WTC11 (cell line): ENCODE data around the gene DYSF.

Experiments used
- CBFB ChIP-seq: sonication (generic); formaldehyde crosslinking; IDR thresholded peaks from 2 replicates; pipeline ENCODE4 v1.8.1; 2022; ENCODE audit warnings: mild to moderate bottlenecking, low read depth, missing genetic modification reagents
- ELF4 ChIP-seq: sonication (generic); formaldehyde crosslinking; IDR thresholded peaks from 2 replicates; pipeline ENCODE4 v1.8.1; 2022; ENCODE audit warnings: low read depth, mild to moderate bottlenecking, moderate library complexity, missing genetic modification reagents
- ESRRA ChIP-seq: sonication (generic); formaldehyde crosslinking; IDR thresholded peaks from 2 replicates; pipeline ENCODE4 v1.8.1; 2022; ENCODE audit warnings: mild to moderate bottlenecking, missing genetic modification reagents, borderline replicate concordance
- GTF2I ChIP-seq: fragments of 250-450 bp; sonication (Bioruptor Pico); conservative IDR thresholded peaks from 2 replicates; pipeline ENCODE4 v1.4.0; 2021; ENCODE audit warnings: mild to moderate bottlenecking
- JUN ChIP-seq: sonication (generic); formaldehyde crosslinking; IDR thresholded peaks from 2 replicates; pipeline ENCODE4 v1.8.0; 2023; ENCODE audit warnings: mild to moderate bottlenecking, missing genetic modification reagents
- TCF7 ChIP-seq: sonication (generic); formaldehyde crosslinking; IDR thresholded peaks from 2 replicates; pipeline ENCODE4 v1.8.0; 2022; ENCODE audit warnings: mild to moderate bottlenecking, low read depth, missing genetic modification reagents, moderate library complexity
- TEAD4 ChIP-seq: sonication (generic); formaldehyde crosslinking; IDR thresholded peaks from 2 replicates; pipeline ENCODE4 v1.8.0; 2022; ENCODE audit warnings: mild to moderate bottlenecking, missing genetic modification reagents
- ZNF232 ChIP-seq: sonication (generic); formaldehyde crosslinking; IDR thresholded peaks from 2 replicates; pipeline ENCODE4 v1.8.0; 2022; ENCODE audit warnings: mild to moderate bottlenecking, missing genetic modification reagents
- TF ChIP-seq, protein P1 (sequence below): sonication (generic); formaldehyde crosslinking; IDR thresholded peaks from 2 replicates; pipeline ENCODE4 v1.8.1; 2023; ENCODE audit warnings: mild to moderate bottlenecking, missing genetic modification reagents, borderline replicate concordance
- TF ChIP-seq, protein P2 (sequence below): fragments of 200-600 bp; IDR thresholded peaks from 2 replicates; pipeline ENCODE4 v1.8.0; 2022; ENCODE audit warnings: antibody characterized with exemption
- TF ChIP-seq, protein P3 (sequence below): sonication (generic); formaldehyde crosslinking; IDR thresholded peaks from 2 replicates; pipeline ENCODE4 v1.8.1; 2022; ENCODE audit warnings: low read depth, mild to moderate bottlenecking, moderate library complexity, missing genetic modification reagents, borderline replicate concordance
- TF ChIP-seq, protein P4 (sequence below): sonication (generic); formaldehyde crosslinking; IDR thresholded peaks from 2 replicates; pipeline ENCODE4 v1.8.0; 2023; ENCODE audit warnings: missing genetic modification reagents, mild to moderate bottlenecking, borderline replicate concordance
- TF ChIP-seq, protein P5 (sequence below): sonication (generic); formaldehyde crosslinking; IDR thresholded peaks from 2 replicates; pipeline ENCODE4 v1.8.0; 2022; ENCODE audit warnings: mild to moderate bottlenecking, missing genetic modification reagents

DNA sequence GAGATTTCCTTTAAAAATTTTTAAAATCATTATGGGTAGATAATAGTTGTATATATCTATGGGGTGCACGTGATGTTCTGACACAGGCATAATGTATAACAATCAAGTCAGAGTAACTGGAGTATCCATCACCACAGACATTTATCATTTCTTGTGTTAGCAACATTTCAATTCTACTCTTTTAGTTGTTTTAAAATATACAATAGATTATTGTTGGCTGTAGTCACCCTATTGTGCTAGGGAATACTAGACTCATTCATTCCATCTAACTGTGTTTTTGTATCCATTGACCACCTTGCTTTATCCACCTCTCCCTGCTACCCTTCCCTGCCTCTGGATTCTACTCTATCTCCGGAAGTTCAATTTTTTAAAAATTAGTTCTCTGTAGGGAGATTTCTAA, 31.0 kb downstream of the DYSF start:
- TF ChIP-seq, protein P1, sequence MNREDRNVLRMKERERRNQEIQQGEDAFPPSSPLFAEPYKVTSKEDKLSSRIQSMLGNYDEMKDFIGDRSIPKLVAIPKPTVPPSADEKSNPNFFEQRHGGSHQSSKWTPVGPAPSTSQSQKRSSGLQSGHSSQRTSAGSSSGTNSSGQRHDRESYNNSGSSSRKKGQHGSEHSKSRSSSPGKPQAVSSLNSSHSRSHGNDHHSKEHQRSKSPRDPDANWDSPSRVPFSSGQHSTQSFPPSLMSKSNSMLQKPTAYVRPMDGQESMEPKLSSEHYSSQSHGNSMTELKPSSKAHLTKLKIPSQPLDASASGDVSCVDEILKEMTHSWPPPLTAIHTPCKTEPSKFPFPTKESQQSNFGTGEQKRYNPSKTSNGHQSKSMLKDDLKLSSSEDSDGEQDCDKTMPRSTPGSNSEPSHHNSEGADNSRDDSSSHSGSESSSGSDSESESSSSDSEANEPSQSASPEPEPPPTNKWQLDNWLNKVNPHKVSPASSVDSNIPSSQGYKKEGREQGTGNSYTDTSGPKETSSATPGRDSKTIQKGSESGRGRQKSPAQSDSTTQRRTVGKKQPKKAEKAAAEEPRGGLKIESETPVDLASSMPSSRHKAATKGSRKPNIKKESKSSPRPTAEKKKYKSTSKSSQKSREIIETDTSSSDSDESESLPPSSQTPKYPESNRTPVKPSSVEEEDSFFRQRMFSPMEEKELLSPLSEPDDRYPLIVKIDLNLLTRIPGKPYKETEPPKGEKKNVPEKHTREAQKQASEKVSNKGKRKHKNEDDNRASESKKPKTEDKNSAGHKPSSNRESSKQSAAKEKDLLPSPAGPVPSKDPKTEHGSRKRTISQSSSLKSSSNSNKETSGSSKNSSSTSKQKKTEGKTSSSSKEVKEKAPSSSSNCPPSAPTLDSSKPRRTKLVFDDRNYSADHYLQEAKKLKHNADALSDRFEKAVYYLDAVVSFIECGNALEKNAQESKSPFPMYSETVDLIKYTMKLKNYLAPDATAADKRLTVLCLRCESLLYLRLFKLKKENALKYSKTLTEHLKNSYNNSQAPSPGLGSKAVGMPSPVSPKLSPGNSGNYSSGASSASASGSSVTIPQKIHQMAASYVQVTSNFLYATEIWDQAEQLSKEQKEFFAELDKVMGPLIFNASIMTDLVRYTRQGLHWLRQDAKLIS: no peak
- TF ChIP-seq, protein P2, sequence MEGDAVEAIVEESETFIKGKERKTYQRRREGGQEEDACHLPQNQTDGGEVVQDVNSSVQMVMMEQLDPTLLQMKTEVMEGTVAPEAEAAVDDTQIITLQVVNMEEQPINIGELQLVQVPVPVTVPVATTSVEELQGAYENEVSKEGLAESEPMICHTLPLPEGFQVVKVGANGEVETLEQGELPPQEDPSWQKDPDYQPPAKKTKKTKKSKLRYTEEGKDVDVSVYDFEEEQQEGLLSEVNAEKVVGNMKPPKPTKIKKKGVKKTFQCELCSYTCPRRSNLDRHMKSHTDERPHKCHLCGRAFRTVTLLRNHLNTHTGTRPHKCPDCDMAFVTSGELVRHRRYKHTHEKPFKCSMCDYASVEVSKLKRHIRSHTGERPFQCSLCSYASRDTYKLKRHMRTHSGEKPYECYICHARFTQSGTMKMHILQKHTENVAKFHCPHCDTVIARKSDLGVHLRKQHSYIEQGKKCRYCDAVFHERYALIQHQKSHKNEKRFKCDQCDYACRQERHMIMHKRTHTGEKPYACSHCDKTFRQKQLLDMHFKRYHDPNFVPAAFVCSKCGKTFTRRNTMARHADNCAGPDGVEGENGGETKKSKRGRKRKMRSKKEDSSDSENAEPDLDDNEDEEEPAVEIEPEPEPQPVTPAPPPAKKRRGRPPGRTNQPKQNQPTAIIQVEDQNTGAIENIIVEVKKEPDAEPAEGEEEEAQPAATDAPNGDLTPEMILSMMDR: no peak
- no peak for TF ChIP-seq ELF4
- TF ChIP-seq, protein P3, sequence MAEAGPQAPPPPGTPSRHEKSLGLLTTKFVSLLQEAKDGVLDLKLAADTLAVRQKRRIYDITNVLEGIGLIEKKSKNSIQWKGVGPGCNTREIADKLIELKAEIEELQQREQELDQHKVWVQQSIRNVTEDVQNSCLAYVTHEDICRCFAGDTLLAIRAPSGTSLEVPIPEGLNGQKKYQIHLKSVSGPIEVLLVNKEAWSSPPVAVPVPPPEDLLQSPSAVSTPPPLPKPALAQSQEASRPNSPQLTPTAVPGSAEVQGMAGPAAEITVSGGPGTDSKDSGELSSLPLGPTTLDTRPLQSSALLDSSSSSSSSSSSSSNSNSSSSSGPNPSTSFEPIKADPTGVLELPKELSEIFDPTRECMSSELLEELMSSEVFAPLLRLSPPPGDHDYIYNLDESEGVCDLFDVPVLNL (CRISPR knock-in tag): no peak
- TF ChIP-seq, protein P4, sequence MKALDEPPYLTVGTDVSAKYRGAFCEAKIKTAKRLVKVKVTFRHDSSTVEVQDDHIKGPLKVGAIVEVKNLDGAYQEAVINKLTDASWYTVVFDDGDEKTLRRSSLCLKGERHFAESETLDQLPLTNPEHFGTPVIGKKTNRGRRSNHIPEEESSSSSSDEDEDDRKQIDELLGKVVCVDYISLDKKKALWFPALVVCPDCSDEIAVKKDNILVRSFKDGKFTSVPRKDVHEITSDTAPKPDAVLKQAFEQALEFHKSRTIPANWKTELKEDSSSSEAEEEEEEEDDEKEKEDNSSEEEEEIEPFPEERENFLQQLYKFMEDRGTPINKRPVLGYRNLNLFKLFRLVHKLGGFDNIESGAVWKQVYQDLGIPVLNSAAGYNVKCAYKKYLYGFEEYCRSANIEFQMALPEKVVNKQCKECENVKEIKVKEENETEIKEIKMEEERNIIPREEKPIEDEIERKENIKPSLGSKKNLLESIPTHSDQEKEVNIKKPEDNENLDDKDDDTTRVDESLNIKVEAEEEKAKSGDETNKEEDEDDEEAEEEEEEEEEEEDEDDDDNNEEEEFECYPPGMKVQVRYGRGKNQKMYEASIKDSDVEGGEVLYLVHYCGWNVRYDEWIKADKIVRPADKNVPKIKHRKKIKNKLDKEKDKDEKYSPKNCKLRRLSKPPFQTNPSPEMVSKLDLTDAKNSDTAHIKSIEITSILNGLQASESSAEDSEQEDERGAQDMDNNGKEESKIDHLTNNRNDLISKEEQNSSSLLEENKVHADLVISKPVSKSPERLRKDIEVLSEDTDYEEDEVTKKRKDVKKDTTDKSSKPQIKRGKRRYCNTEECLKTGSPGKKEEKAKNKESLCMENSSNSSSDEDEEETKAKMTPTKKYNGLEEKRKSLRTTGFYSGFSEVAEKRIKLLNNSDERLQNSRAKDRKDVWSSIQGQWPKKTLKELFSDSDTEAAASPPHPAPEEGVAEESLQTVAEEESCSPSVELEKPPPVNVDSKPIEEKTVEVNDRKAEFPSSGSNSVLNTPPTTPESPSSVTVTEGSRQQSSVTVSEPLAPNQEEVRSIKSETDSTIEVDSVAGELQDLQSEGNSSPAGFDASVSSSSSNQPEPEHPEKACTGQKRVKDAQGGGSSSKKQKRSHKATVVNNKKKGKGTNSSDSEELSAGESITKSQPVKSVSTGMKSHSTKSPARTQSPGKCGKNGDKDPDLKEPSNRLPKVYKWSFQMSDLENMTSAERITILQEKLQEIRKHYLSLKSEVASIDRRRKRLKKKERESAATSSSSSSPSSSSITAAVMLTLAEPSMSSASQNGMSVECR (CRISPR knock-in tag): no peak
- no peak for TF ChIP-seq ZNF232
- TF ChIP-seq, protein P5, sequence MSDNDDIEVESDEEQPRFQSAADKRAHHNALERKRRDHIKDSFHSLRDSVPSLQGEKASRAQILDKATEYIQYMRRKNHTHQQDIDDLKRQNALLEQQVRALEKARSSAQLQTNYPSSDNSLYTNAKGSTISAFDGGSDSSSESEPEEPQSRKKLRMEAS (CRISPR knock-in tag): no peak
- TF ChIP-seq TCF7 (CRISPR knock-in tag): no peak
- TF ChIP-seq TEAD4: no peak
- no peak for TF ChIP-seq ESRRA (CRISPR knock-in tag)
- no peak for TF ChIP-seq JUN (CRISPR knock-in tag)
- TF ChIP-seq CBFB: no peak
- TF ChIP-seq GTF2I: no peak
